A673 (cell line): ENCODE data around the gene TSC22D2. TPM values are rescaled to one million over a fixed set of nuclear protein-coding genes. Genes with fewer than 3 reads are reported as not detected.

Source experiments
- BruUV-seq: library from RNA; stranded (reverse); fragments of 400-500 nt; replicated peaks from 2 replicates; lab custom pipeline; 2021; lab: Mats Ljungman, UMichigan
- CTCF ChIA-PET: fragments of 300-600 bp; sonication (Branson Sonifier 250); formaldehyde crosslinking; loops from one replicate; lab custom pipeline; 2022; ENCODE audit warnings: antibody characterized with exemption; lab: Charles Lee
- POLR2A ChIA-PET: fragments of 300-600 bp; sonication (Branson Sonifier 250); formaldehyde crosslinking; loops from one replicate; lab custom pipeline; 2022; ENCODE audit warnings: antibody characterized with exemption; ENCODE audit not compliant: low non-redundant PET; lab: Charles Lee
- DNase-seq: peaks from one replicate; pipeline ENCODE4 v3.0.0-alpha.2; 2015; ENCODE audit warnings: low spot score
- H3K27ac ChIP-seq: fragments of 200-600 bp; sonication (generic); 2 replicates; pipeline ENCODE4 v1.5.1; 2016; ENCODE audit warnings: mixed run types, low read depth, mild to moderate bottlenecking, mixed read lengths, antibody characterized with exemption, low read length; ENCODE audit not compliant: poor library complexity, severe bottlenecking
- H3K27me3 ChIP-seq: fragments of 200-600 bp; sonication (generic); replicated peaks from 2 replicates; pipeline ENCODE4 v1.6.1; 2017; ENCODE audit warnings: mixed run types, low read depth, mild to moderate bottlenecking, mixed read lengths, antibody characterized with exemption, low read length; ENCODE audit not compliant: insufficient read depth, poor library complexity
- H3K36me3 ChIP-seq: fragments of 200-600 bp; sonication (generic); 2 replicates; pipeline ENCODE4 v1.6.1; 2016; ENCODE audit warnings: mixed run types, mild to moderate bottlenecking, mixed read lengths, antibody characterized with exemption, low read length; ENCODE audit not compliant: insufficient read depth, poor library complexity, severe bottlenecking
- H3K4me1 ChIP-seq: fragments of 200-600 bp; sonication (generic); 2 replicates; pipeline ENCODE4 v1.6.1; 2017; ENCODE audit warnings: mixed run types, mild to moderate bottlenecking, mixed read lengths, antibody characterized with exemption, low read length; ENCODE audit not compliant: insufficient read depth, poor library complexity, severe bottlenecking
- H3K4me3 ChIP-seq: fragments of 200-600 bp; sonication (generic); 2 replicates; pipeline ENCODE4 v1.5.1; 2016; ENCODE audit warnings: low read depth, mixed run types, mild to moderate bottlenecking, mixed read lengths, low read length; ENCODE audit not compliant: poor library complexity, severe bottlenecking
- H3K9me3 ChIP-seq: fragments of 200-600 bp; sonication (generic); 2 replicates; pipeline ENCODE4 v1.6.1; 2016; ENCODE audit warnings: mixed run types, low read depth, mild to moderate bottlenecking, mixed read lengths, antibody characterized with exemption, low read length; ENCODE audit not compliant: poor library complexity, severe bottlenecking
- EZH2 ChIP-seq: fragments of 200-600 bp; sonication (generic); IDR thresholded peaks from 2 replicates; pipeline ENCODE4 v1.6.1; 2017; ENCODE audit warnings: borderline replicate concordance, low read depth, mild to moderate bottlenecking, mixed read lengths, antibody characterized with exemption, low read length; ENCODE audit not compliant: poor library complexity, severe bottlenecking
- intact Hi-C: fragments of 100-400 bp; cut with micrococcal nuclease; formaldehyde crosslinking; loops from one replicate; pipeline ENCODE4 v1.10.0; 2022; ENCODE audit not compliant: unreplicated experiment
- total RNA-seq: library from RNA; stranded (reverse); gene quantifications from 2 replicates; pipeline ENCODE4 v1.2.3, GENCODE V29; 2021
- TF ChIP-seq, protein P1 (sequence below): fragments of 300-800, 200-600 bp; sonication (generic); conservative IDR thresholded peaks from 2 replicates; pipeline ENCODE4 v1.5.1; 2017; ENCODE audit warnings: low read depth, mild to moderate bottlenecking, antibody characterized with exemption, low read length, moderate library complexity, mixed read lengths

The TSC22D2 gene
- total RNA-seq, 1 experiment from 2014 or later = 28.9 TPM

- Histone ChIP-seq H3K4me1 (peaks cover 62% of the 10 kb centered on the region), H3K36me3 (no peaks in the 10 kb centered on the region), H3K27ac (no peak overlapping the region), H3K9me3 (no peaks in the 10 kb centered on the region), H3K4me3 (no peak overlapping the region), H3K27me3 (no peaks in the 10 kb centered on the region)
- no TSS peak for BruUV-seq
- POLR2A ChIA-PET = no interaction called here
- intact Hi-C loops = no loop called here
- DNase-seq = no peak
- TF ChIP-seq, protein P1, sequence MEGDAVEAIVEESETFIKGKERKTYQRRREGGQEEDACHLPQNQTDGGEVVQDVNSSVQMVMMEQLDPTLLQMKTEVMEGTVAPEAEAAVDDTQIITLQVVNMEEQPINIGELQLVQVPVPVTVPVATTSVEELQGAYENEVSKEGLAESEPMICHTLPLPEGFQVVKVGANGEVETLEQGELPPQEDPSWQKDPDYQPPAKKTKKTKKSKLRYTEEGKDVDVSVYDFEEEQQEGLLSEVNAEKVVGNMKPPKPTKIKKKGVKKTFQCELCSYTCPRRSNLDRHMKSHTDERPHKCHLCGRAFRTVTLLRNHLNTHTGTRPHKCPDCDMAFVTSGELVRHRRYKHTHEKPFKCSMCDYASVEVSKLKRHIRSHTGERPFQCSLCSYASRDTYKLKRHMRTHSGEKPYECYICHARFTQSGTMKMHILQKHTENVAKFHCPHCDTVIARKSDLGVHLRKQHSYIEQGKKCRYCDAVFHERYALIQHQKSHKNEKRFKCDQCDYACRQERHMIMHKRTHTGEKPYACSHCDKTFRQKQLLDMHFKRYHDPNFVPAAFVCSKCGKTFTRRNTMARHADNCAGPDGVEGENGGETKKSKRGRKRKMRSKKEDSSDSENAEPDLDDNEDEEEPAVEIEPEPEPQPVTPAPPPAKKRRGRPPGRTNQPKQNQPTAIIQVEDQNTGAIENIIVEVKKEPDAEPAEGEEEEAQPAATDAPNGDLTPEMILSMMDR = no peak
- TF ChIP-seq EZH2 = no peak
- CTCF ChIA-PET = no interaction called here
Measured at GRCh38 chr3:150419076-150419868, 11.2 kb downstream of the TSC22D2 start.

DNA sequence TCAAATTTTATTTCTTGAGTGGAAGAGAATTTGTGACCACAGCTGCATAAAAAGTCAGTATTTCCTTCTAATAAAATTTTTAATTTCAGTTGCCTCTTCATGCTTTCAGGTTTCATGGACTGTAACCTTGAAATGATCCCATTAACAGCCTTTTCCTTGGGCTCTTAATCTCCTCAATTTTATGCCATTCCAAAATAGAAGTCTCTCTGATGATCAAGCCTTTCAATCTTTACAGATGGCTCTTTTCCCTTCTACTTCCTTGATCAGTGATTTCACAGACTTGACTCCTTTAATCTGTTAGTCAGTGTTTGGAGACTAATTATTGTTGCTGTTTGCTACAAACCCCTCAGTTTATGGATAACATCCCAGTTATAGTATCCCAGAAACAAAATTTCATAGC is 11.9 kb downstream of the TSC22D2 start:
- TF ChIP-seq, protein P1 = no peak
- no peak for TF ChIP-seq EZH2
- no peak for DNase-seq
- BruUV-seq = no TSS peak
- H3K36me3 ChIP-seq = no peaks in the 10 kb centered on the region
- H3K9me3 ChIP-seq = no peaks in the 10 kb centered on the region
- H3K27ac ChIP-seq = no peak overlapping the region
- ChIA-PET POLR2A (no interaction called here), CTCF (no interaction called here)
- no peak overlapping the region for H3K4me3 ChIP-seq
- H3K4me1 ChIP-seq = peaks cover 55% of the 10 kb centered on the region
- H3K27me3 ChIP-seq = no peaks in the 10 kb centered on the region
- intact Hi-C loops = no loop called here

GRCh38 chr3:150421256-150421655 is 13.2 kb downstream of the TSC22D2 start:
- H3K4me3 ChIP-seq = no peak overlapping the region
- BruUV-seq = no TSS peak
- no peaks in the 10 kb centered on the region for H3K9me3 ChIP-seq
- intact Hi-C loops = no loop called here
- DNase-seq = no peak
- POLR2A ChIA-PET = no interaction called here
- TF ChIP-seq EZH2 = no peak
- TF ChIP-seq, protein P1 = no peak
- no peak overlapping the region for H3K27ac ChIP-seq
- H3K36me3 ChIP-seq = no peaks in the 10 kb centered on the region
- H3K27me3 ChIP-seq = no peaks in the 10 kb centered on the region
- CTCF ChIA-PET = no interaction called here
- peaks cover 45% of the 10 kb centered on the region for H3K4me1 ChIP-seq
